GM21723 (cell line): ENCODE data around the gene AGAP4.
"Not testable (repeated sequence)": the region's sequence is repeated elsewhere in the genome, so short reads cannot be mapped to it uniquely, and the experiment has no call there.

Experiments used
- ATAC-seq: cut with Tn5 transposase; IDR thresholded peaks from one replicate; pipeline ENCODE4 v1.9.1; 2021; ENCODE audit warnings: mild to moderate bottlenecking, moderate library complexity; ENCODE audit not compliant: unreplicated experiment

AGAP4 gene

GRCh38 chr10:45847400-45847799 is at the start of gene AGAP4:
Gene AGAP4, minus strand, starts transcription at chr10:45847500. Its CDS starts 153 bp downstream, at chr10:45847347.
- not testable (repeated sequence) for ATAC-seq

DNA sequence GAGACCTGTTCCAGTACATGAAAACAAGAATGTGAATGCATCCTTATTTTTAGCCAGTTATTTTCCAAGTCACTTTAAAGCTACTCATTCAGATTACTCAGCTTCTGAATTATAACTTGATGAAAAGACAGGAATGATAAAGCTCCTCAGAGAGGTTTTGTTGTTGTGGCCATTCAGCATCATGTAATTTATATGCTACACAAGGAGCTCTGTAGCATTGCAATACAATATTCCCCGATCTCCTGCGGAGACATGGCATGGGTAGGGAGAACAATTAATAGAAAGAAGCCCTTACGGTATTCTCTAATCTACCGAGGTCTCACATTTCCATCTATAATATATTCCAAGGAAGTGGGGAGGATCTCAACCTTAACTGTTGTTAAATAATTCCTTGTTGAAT is 43.4 kb upstream of the AGAP4 start:
- not testable (repeated sequence) for ATAC-seq

DNA sequence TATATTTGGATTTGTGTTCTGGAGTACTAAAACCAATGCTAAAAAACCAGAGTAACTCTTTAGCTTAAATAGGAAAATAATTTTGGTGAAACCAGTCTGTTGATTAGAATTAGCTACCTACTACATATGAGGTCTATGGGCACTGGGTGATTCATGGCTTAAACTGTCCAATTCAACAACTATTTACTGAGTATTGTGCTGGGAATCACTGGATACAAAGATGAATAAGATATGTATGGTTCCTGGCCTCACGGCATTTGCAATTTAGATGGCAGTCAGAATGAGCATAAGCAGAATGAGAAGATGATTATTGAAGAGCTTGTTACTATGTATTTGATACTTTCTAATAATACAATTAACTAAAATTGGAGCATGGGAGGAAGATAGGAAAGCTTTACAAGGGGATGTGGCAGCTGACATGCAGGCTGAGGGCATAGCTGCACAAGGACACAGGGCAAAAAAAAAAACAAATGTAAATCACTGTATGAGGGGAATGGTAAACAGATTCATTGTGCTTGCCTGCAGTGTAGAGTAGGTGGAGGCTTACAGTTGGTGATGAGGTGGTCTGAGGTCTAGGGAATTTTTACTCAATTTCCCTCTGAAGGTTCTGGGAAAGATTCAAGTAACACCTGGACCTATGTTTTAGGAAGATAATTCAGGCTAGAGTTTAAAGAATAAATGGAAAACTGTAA is 42.4 kb upstream of the AGAP4 start:
- not testable (repeated sequence) for ATAC-seq

DNA sequence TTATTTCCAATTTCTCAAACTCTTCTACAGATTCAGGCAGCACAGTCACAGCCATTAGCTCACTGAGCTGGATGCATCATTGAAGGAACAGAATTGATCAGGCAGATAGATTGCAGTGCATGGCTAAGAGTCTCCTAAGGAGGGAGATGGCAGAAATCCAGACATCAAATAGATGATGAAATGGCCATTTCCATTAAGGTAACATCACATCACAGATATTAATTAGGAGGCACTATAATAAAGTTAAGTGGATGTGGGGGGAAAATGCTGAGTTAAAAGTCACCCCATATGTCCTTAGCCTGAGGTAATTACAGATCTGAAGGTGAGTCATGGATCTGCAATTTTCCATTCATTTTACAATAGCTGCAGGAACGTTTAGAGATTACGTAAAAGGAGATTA is 35.6 kb upstream of the AGAP4 start:
- ATAC-seq: not testable (repeated sequence)

DNA sequence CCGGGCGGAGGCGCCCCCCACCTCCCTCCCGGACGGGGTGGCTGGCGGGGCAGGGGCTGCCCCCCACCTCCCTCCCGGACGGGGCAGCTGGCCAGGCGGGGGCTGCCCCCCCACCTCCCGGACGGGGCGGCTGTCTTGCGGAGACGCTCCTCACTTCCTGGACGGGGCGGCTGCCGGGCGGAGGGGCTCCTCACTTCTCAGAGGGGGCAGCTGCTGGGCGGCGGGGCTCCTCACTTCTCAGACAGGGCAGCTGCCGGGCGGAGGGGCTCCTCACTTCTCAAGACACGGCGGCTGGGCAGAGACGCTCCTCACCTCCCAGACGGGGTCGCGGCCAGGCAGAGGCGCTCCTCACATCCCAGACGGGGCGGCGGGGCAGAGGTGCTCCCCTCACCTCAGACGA is 18.1 kb upstream of the AGAP4 start:
- not testable (repeated sequence) for ATAC-seq

GRCh38 chr10:45864264-45864663 is 17.0 kb upstream of the AGAP4 start:
- ATAC-seq: not testable (repeated sequence)

GRCh38 chr10:45863632-45864031 is 16.3 kb upstream of the AGAP4 start:
- ATAC-seq: not testable (repeated sequence)

GRCh38 chr10:45857931-45858330 is 10.6 kb upstream of the AGAP4 start:
- not testable (repeated sequence) for ATAC-seq

DNA sequence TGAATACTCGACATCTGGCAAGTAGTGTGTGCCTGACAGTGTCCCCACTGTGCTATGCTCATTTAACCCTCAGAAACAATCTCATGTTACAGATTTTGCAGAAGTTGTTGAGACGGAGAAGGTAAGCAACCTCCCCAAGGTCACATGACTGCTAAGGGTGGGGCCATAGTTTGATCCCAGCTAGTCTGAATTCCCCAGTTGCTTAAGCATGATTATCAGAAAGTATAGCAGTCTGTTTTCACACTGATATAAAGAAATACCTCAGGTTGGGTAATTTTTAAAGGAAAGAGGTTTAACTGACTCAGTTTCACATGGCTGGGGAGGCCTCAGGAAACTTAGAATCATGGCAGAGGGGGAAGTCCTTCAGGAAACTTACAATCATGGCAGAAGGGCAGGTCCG is 1.2 kb upstream of the AGAP4 start:
- ATAC-seq: not testable (repeated sequence)

GRCh38 chr10:45822918-45823317 is 24.4 kb downstream of the AGAP4 start:
- ATAC-seq: not testable (repeated sequence)

DNA sequence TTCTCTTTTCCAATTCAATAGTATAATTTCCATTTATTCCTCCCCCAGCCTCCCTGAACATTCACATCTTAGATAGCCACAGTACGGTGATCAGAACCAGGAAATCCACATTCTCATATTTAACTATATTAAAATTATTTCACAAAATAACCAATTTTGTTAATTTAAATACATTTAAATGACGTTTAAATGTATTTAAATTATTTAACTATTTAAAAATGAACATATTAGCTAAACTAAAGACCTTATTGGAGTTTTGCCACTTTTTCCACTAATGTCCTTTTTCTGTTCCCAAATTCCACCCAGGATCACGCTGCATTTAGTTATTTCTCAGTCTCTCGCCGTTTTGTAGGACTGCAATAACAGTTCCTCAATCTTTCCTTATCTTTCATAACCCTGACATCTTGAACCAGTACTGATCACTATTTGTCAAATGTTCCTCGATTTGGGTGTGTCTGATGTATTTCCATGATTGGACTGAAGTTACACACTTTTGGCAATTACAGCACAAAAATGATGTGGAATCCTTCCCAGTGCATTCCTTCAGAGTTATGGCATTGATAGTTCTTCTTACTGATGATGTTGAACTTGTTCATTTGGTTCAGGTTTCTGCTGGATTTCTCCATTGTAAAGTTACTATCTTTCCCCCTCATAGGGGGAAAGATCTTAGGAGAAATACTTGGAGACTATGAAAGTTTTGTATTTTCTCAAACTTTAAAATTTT is 27.0 kb downstream of the AGAP4 start:
- ATAC-seq: not testable (repeated sequence)

- ATAC-seq: no peak
Observed at GRCh38 chr10:45819552-45819951, 27.7 kb downstream of the AGAP4 start.

DNA sequence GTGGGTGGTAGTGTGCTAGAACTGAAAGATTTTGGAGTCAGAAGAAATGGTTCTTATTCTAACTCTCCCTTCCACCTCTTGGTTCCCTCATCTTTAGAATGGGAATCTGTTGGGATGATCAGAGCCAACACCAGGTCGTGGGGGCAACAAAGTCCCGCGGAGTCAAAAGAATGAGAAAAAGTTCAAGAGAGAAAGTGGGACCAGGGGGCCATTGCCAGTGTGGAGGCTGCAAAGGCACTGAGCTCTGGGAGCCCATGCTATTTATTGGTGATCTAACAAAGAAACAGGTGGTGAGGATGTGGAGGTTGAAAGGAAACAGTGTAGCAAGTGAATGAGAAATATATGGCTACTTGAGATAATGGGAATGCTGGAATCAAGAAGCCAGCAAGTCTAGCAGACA is 29.4 kb downstream of the AGAP4 start:
- ATAC-seq: no peak

- no peak for ATAC-seq
Observed at GRCh38 chr10:45817130-45817859, 30.0 kb downstream of the AGAP4 start.

DNA sequence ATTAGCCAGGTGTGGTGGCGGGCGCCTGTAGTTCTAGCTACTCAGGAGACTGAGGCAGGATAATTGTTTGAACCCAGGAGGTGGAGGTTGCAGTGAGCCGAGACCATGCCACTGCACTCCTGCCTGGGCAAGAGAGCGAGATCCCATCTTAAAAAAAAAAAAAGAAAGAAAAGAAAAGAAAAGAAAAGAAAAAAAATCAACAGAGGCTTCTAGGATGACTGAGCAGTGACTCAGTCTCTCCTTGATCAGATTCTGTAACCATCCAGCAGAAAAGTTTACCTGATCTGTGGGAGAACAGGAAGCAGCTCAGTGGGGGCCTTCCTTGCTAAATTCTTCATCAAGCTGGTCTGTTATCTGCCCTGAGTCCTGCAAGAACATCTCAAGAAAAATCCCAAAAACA is 33.2 kb downstream of the AGAP4 start:
- ATAC-seq: not testable (repeated sequence)

DNA sequence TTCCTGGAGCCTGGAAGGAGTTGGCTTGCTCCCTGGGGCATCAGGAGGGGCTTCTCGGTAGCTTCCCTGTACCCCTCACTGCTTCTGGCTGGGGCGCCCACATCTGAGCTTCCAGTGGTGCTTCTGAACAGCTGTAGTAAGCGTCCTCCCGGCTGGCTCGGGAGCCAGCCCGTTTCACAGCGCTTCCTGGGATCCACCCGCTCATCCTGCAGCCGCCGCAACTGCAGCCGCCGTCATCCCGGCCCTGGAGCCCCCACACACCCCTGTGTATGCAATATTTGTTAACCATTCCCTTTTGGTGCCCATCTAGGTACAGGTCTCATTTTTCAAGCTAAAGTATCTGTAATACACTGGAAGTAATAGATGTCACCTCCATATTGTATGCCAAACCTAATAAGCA is 34.3 kb downstream of the AGAP4 start:
- not testable (repeated sequence) for ATAC-seq

DNA sequence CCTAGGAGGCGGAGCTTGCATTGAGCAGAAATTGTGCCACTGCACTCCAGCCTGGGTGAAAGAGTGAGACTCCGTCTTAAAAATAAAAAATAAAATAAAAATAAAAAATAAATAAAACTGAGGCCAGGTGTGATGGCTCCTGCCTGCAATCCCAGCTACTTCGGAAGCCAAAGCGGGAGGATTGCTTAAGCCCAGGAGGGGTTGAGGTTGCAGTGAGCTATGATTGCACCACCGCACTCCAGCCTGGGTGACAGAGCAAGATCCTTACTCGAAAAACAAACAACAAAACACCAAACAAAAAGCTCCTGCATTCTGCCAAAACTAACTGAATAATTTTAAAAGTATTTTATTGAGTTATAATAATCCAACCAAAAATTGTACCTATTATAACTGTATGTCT is 36.2 kb downstream of the AGAP4 start:
- ATAC-seq: no peak

DNA sequence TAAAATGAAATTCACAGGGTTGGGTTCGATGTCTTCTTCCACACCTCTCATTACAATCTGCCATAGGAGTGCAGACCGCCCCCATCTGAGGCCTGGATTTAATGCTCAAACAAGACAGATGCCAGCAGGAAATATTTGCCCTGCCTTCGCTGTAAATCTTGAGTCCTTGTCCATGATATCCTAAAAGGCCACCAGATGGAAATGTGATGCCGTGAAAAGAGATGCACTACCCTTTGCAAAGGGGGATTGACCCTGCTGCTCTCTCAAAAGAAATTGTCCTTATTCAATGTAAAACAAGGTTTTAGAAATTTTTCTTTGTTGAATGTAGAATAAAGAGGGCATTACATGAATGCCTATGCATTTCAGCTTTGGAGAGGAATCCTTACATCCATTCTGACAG is 37.5 kb downstream of the AGAP4 start:
- ATAC-seq: no peak

DNA sequence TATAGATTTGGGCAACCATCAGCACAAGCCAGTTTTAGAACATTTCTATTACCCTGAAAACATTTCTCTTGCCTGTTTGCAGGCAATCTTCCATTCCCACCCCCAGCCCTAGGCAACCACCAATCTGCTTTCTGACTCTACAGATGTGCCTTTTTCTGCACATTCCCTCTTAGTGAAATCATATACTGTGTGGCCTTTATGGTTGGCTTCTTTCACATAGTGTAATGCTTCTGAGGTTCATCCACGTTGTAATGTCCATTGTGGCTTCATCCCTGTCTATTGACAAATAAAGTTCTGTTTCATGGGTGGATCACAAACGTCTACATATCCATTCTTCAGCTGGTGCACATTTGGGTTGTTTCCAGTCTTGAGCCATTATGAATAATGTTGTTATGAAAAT is 42.3 kb downstream of the AGAP4 start:
- not testable (repeated sequence) for ATAC-seq

DNA sequence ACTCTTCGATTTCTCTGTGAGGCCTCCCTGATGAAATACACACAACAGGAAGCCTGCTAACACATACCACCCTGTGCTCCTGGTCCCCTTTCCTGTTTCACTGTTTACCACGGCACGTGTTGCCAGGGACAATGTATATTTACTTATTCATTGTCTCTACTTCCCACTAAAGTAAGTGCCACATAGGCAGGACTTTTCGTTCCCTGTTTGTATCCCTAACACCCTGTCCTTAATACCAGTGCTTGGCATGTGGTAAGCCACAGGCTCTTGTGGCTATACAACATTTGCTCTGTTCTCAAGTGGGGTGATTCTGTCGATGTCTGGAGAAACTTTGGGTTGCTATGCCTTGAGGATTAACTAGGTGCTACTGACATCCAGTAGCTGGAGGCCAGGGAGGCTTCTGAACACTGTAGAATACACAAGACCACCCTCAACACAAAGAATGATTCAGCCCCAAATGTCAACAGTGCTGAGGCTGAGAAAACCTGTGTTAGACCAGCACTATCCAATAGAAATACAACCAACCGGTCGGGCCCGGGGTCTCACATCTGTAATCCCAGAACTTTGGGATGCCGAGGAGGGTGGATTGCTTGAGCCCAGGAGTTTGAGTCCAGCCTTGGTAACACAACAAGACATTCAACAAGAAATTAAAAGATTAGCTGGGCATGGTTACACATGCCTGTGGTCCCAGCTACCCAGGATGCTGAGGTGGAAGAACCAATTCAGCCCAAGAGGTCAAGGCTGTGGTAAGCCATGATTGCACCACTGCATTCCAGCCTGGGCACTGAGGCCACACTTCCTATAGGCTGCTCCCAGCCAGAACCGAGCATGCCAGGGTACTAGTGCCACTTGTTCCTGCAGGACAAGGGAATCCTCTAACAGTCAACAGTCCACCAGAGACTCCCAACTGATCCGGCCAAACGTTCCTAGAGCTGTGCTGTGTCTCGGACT is 44.0 kb downstream of the AGAP4 start:
- not testable (repeated sequence) for ATAC-seq
